SK-N-SH (cell line): ENCODE measurements around the gene KDSR. TPM values are rescaled to one million over a fixed set of nuclear protein-coding genes. Genes with fewer than 3 reads are reported as not detected.
A peak's percentile ranks its signal among the peaks of the same experiment; 100 is the strongest.

Experiments used
- CTCF ChIA-PET: fragments of 300-600, 350-600 bp; formaldehyde crosslinking; extraction: SDS; loops from one replicate; lab custom pipeline; 2021; lab: Yijun Ruan, JAX
- POLR2A ChIA-PET: fragments of 350-600 bp; sonication (Branson Sonifier 250); formaldehyde crosslinking; extraction: SDS; loops from one replicate; lab custom pipeline; 2020; ENCODE audit warnings: antibody characterized with exemption, inconsistent platforms; lab: Yijun Ruan, JAX
- DNase-seq: peaks from one replicate; pipeline ENCODE4 v3.0.0; 2012
- H2AFZ ChIP-seq: fragments of 200-600 bp; sonication (generic); 2 replicates; pipeline ENCODE4 v1.8.1; 2016; ENCODE audit warnings: antibody characterized with exemption, mild to moderate bottlenecking, low read depth
- H3F3A ChIP-seq: fragments of 200-600 bp; sonication (generic); replicated peaks from 2 replicates; pipeline ENCODE3; 2016; ENCODE audit warnings: antibody characterized with exemption, mild to moderate bottlenecking; ENCODE audit not compliant: insufficient read depth
- H3K27ac ChIP-seq, 2 experiments: fragments of 200-500 bp in 1 of 2; fragments of 200-600 bp in 1 of 2; sonication (Bioruptor generic) in 1 of 2; sonication (generic), shearing (Covaris generic) in 1 of 2; 2 replicates each; pipeline versions ENCODE4 v1.5.1 to v1.6.1; 2014 to 2016; ENCODE audit warnings: low read depth in 2 of 2, inconsistent platforms in 1 of 2, low read length in 1 of 2, mild to moderate bottlenecking in 1 of 2, mixed read lengths in 1 of 2
- H3K27me3 ChIP-seq: fragments of 200-600 bp; sonication (generic), shearing (Covaris generic); 2 replicates; pipeline ENCODE4 v1.6.1; 2016; ENCODE audit warnings: mixed run types; ENCODE audit not compliant: insufficient read depth
- H3K36me3 ChIP-seq, 2 experiments: fragments of 200-500 bp in 1 of 2; fragments of 200-600 bp in 1 of 2; sonication (Bioruptor generic) in 1 of 2; sonication (generic) in 1 of 2; replicated peaks in 1 of 2; 2 replicates each; pipeline versions ENCODE3 to v1.5.1; 2014 to 2016; ENCODE audit warnings: low read length in 1 of 2, mild to moderate bottlenecking in 1 of 2; ENCODE audit not compliant: insufficient read depth in 2 of 2, control insufficient read depth in 1 of 2
- H3K4me1 ChIP-seq, 2 experiments: fragments of 200-500 bp in 1 of 2; fragments of 200-600 bp in 1 of 2; sonication (Bioruptor generic) in 1 of 2; sonication (generic), shearing (Covaris generic) in 1 of 2; 2 replicates each; pipeline versions ENCODE4 v1.5.1 to v1.6.1; 2014 to 2016; ENCODE audit warnings: low read depth in 1 of 2, low read length in 1 of 2, mixed run types in 1 of 2; ENCODE audit not compliant: insufficient read depth in 2 of 2, control insufficient read depth in 1 of 2
- H3K4me2 ChIP-seq: fragments of 200-600 bp; sonication (generic), shearing (Covaris generic); 2 replicates; pipeline ENCODE4 v1.6.1; 2017; ENCODE audit warnings: mixed run types
- H3K4me3 ChIP-seq, 2 experiments: fragments of 200-500 bp in 1 of 2; fragments of 200-600 bp in 1 of 2; sonication (Bioruptor generic) in 1 of 2; sonication (generic), shearing (Covaris generic) in 1 of 2; 2 replicates each; pipeline versions ENCODE4 v1.5.1 to v1.8.1; 2014 to 2016; ENCODE audit warnings: low read depth in 2 of 2, inconsistent platforms in 1 of 2, low read length in 1 of 2, mild to moderate bottlenecking in 1 of 2, mixed read lengths in 1 of 2, moderate library complexity in 1 of 2
- H3K79me2 ChIP-seq: fragments of 200-600 bp; sonication (generic); 2 replicates; pipeline ENCODE4 v1.8.1; 2017; ENCODE audit warnings: mild to moderate bottlenecking; ENCODE audit not compliant: insufficient read depth
- H3K9ac ChIP-seq: fragments of 200-600 bp; sonication (generic); 2 replicates; pipeline ENCODE4 v1.6.1; 2017; ENCODE audit warnings: mixed run types
- H3K9me2 ChIP-seq: fragments of 200-600 bp; sonication (generic); 2 replicates; pipeline ENCODE4 v1.6.1; 2017; ENCODE audit warnings: mixed run types
- H3K9me3 ChIP-seq: fragments of 200-600 bp; sonication (generic); 2 replicates; pipeline ENCODE4 v1.6.1; 2017; ENCODE audit warnings: mixed run types, mild to moderate bottlenecking, moderate library complexity
- H4K20me1 ChIP-seq: fragments of 200-600 bp; sonication (generic); 2 replicates; pipeline ENCODE4 v1.6.1; 2017; ENCODE audit warnings: mild to moderate bottlenecking, mixed run types; ENCODE audit not compliant: insufficient read depth
- EP300 ChIP-seq, 2 experiments: IDR thresholded peaks; 2 replicates each; pipeline versions ENCODE4 v1.4.0 to v1.6.1; 2012; ENCODE audit warnings: borderline replicate concordance in 1 of 2, low read depth in 1 of 2, low read length in 1 of 2
- EZH2phosphoT487 ChIP-seq: fragments of 200-600 bp; sonication (generic); IDR thresholded peaks from 2 replicates; pipeline ENCODE4 v1.6.1; 2017; ENCODE audit warnings: low read depth, mixed run types, mild to moderate bottlenecking, antibody characterized with exemption, moderate library complexity, borderline replicate concordance
- FOSL2 ChIP-seq: IDR thresholded peaks from 2 replicates; pipeline ENCODE4 v1.4.0; 2012; ENCODE audit warnings: low read depth, mild to moderate bottlenecking, moderate library complexity, borderline replicate concordance
- FOXJ3 ChIP-seq: sonication (generic); formaldehyde crosslinking; IDR thresholded peaks from 2 replicates; pipeline ENCODE4 v1.5.1; 2020; ENCODE audit warnings: mild to moderate bottlenecking, missing genetic modification reagents
- GABPA ChIP-seq: IDR thresholded peaks from 2 replicates; pipeline ENCODE4 v1.4.0; 2012; ENCODE audit warnings: low read depth, mild to moderate bottlenecking
- GATA2 ChIP-seq: sonication (generic); formaldehyde crosslinking; IDR thresholded peaks from 2 replicates; pipeline ENCODE4 v1.5.0; 2020; ENCODE audit warnings: mild to moderate bottlenecking, missing genetic modification reagents
- JUND ChIP-seq: IDR thresholded peaks from 2 replicates; pipeline ENCODE4 v1.4.0; 2012
- MXI1 ChIP-seq: IDR thresholded peaks from 2 replicates; pipeline ENCODE4 v1.6.1; 2012; ENCODE audit warnings: mild to moderate bottlenecking, low read depth, low read length, improper control_type of control experiment
- NFIC ChIP-seq: IDR thresholded peaks from 2 replicates; pipeline ENCODE4 v1.4.0; 2012; ENCODE audit warnings: borderline replicate concordance
- NRF1 ChIP-seq: IDR thresholded peaks from 2 replicates; pipeline ENCODE4 v1.6.1; 2012; ENCODE audit warnings: low read depth, mild to moderate bottlenecking, low read length
- POLR2AphosphoS5 ChIP-seq: IDR thresholded peaks from 2 replicates; pipeline ENCODE4 v1.6.1; 2012; ENCODE audit warnings: low read depth, low read length
- RAD21 ChIP-seq: IDR thresholded peaks from 2 replicates; pipeline ENCODE4 v1.6.1; 2012; ENCODE audit warnings: mild to moderate bottlenecking, low read length
- RCOR1 ChIP-seq: fragments of 150-350 bp; IDR thresholded peaks from 2 replicates; pipeline ENCODE4 v1.6.1; 2017; ENCODE audit warnings: antibody characterized with exemption, low read length
- RFX5 ChIP-seq: IDR thresholded peaks from 2 replicates; pipeline ENCODE4 v1.6.1; 2012; ENCODE audit warnings: mild to moderate bottlenecking, improper control_type of control experiment, low read length
- SIN3A ChIP-seq: IDR thresholded peaks from 2 replicates; pipeline ENCODE4 v1.6.1; 2012; ENCODE audit warnings: low read depth, mild to moderate bottlenecking, low read length, moderate library complexity, borderline replicate concordance
- SMC3 ChIP-seq: IDR thresholded peaks from 2 replicates; pipeline ENCODE4 v1.6.1; 2012; ENCODE audit warnings: low read depth, low read length, improper control_type of control experiment
- YY1 ChIP-seq: IDR thresholded peaks from 2 replicates; pipeline ENCODE4 v1.4.0; 2012; ENCODE audit warnings: low read depth, mild to moderate bottlenecking
- WGBS: methylation state at CpG from one replicate; pipeline ENCODE4 v1.1.6; 2017; ENCODE audit warnings: low lambda C conversion rate; 5-methylcytosine and 5-hydroxymethylcytosine counted together
- polyA plus RNA-seq, 3 experiments: library from polyadenylated mRNA; depleted of rRNA; stranded (reverse); fragments of >200 nt; gene quantifications; 2 replicates each; pipeline ENCODE4 v1.2.3, GENCODE V29; 2012
- TF ChIP-seq, protein P1 (sequence below): IDR thresholded peaks from 2 replicates; pipeline ENCODE4 v1.4.0; 2012; ENCODE audit warnings: low read depth, borderline replicate concordance
- TF ChIP-seq, protein P2 (sequence below): fragments of 150-350 bp; IDR thresholded peaks from 2 replicates; pipeline ENCODE4 v1.6.1; 2016; ENCODE audit warnings: mild to moderate bottlenecking, low read depth, low read length
- TF ChIP-seq, protein P3 (sequence below): IDR thresholded peaks from 2 replicates; pipeline ENCODE4 v1.6.1; 2012; ENCODE audit warnings: mild to moderate bottlenecking, low read depth, low read length, moderate library complexity
- TF ChIP-seq, protein P4 (sequence below): IDR thresholded peaks from 2 replicates; pipeline ENCODE4 v1.4.0; 2012; ENCODE audit warnings: low read depth, borderline replicate concordance
- TF ChIP-seq, protein P5 (sequence below): IDR thresholded peaks from 2 replicates; pipeline ENCODE4 v1.4.0; 2012; ENCODE audit warnings: low read depth
- TF ChIP-seq, protein P6 (sequence below): fragments of 150-350 bp; IDR thresholded peaks from 2 replicates; pipeline ENCODE4 v1.6.1; 2017; ENCODE audit warnings: antibody characterized with exemption, low read length, low read depth, borderline replicate concordance

Gene KDSR
- polyA plus RNA-seq, 1 of the 3 experiments (the other 2 are of a cell fraction), result 22.3 TPM

DNA sequence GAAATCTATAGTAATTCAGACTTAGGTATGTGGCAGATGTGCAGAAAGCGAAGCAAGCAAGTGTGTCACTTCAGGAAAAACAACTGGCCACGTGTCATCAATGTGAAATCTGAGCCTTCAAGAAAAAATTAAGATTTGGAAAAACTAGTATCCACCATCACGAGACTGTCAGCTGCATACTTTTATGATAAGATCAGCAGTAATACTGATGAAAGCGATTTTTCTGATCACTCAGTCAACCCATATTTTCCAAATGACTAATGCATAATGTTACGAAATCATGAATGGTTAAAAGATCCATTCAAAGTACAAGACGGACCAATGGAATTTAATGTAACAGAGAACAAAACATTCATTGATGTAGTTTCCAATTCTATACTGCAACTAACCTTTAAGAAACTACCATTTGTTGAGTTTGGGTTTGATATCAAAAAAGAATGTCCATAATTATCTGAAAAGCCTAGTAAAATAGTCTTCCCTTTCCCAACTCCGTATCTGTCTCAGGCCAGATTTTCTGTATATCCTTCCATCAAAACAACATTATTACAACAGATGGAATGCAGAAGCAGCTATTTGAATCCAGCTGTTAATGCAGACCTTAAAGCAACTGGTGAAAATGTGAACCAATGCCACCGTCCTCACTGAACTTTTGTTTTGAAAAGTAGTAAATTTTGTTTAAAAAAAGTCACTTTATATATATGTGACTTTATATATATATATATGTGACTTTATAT is 30.5 kb downstream of the KDSR start:
- Histone ChIP-seq H3K9me3 (no peaks in the 10 kb centered on the region), H3K4me2 (no peak overlapping the region; the same call in 1 of the 2 replicates), H3K9ac (no peak overlapping the region), H4K20me1 (no peaks in the 10 kb centered on the region), H3K36me3 (peaks cover 57 to 66% of the 10 kb centered on the region in 2 experiments), H2AFZ (no peak overlapping the region), H3K4me1 (no peaks in the 10 kb centered on the region), H3K9me2 (no peaks in the 10 kb centered on the region), H3K27ac (peak overlapping the region in 1 of 2 experiments; percentile 61; a peak in 2 of 4 replicates), H3F3A (peaks cover 18% of the 10 kb centered on the region), H3K79me2 (no peaks in the 10 kb centered on the region), H3K27me3 (no peaks in the 10 kb centered on the region), H3K4me3 (no peak overlapping the region)
- CTCF ChIA-PET, result interaction anchor here (0.6 to 4.7 kb wide), 5 partner anchors 14 to 321 kb away, joined by 3 to 50 read pairs (median 5); no protein-coding TSS in a partner anchor
- POLR2A ChIA-PET, result no interaction called here
- WGBS, result 23% methylated on average over 8 of the region's 8 CpGs
- DNase-seq, result no peak
- TF ChIP-seq, protein P1, sequence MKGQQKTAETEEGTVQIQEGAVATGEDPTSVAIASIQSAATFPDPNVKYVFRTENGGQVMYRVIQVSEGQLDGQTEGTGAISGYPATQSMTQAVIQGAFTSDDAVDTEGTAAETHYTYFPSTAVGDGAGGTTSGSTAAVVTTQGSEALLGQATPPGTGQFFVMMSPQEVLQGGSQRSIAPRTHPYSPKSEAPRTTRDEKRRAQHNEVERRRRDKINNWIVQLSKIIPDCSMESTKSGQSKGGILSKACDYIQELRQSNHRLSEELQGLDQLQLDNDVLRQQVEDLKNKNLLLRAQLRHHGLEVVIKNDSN, result peak; percentile 54; the same call in 1 of the 2 replicates
- TF ChIP-seq GABPA, result no peak
- TF ChIP-seq POLR2AphosphoS5, result peak; percentile 16; the same call in 1 of the 2 replicates
- TF ChIP-seq, protein P2, sequence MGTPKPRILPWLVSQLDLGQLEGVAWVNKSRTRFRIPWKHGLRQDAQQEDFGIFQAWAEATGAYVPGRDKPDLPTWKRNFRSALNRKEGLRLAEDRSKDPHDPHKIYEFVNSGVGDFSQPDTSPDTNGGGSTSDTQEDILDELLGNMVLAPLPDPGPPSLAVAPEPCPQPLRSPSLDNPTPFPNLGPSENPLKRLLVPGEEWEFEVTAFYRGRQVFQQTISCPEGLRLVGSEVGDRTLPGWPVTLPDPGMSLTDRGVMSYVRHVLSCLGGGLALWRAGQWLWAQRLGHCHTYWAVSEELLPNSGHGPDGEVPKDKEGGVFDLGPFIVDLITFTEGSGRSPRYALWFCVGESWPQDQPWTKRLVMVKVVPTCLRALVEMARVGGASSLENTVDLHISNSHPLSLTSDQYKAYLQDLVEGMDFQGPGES, result no peak
- no peak for TF ChIP-seq EZH2phosphoT487
- TF ChIP-seq, protein P3, sequence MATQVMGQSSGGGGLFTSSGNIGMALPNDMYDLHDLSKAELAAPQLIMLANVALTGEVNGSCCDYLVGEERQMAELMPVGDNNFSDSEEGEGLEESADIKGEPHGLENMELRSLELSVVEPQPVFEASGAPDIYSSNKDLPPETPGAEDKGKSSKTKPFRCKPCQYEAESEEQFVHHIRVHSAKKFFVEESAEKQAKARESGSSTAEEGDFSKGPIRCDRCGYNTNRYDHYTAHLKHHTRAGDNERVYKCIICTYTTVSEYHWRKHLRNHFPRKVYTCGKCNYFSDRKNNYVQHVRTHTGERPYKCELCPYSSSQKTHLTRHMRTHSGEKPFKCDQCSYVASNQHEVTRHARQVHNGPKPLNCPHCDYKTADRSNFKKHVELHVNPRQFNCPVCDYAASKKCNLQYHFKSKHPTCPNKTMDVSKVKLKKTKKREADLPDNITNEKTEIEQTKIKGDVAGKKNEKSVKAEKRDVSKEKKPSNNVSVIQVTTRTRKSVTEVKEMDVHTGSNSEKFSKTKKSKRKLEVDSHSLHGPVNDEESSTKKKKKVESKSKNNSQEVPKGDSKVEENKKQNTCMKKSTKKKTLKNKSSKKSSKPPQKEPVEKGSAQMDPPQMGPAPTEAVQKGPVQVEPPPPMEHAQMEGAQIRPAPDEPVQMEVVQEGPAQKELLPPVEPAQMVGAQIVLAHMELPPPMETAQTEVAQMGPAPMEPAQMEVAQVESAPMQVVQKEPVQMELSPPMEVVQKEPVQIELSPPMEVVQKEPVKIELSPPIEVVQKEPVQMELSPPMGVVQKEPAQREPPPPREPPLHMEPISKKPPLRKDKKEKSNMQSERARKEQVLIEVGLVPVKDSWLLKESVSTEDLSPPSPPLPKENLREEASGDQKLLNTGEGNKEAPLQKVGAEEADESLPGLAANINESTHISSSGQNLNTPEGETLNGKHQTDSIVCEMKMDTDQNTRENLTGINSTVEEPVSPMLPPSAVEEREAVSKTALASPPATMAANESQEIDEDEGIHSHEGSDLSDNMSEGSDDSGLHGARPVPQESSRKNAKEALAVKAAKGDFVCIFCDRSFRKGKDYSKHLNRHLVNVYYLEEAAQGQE, result no peak
- TF ChIP-seq NRF1, result no peak
- TF ChIP-seq MXI1, result no peak
- TF ChIP-seq RFX5, result no peak
- TF ChIP-seq RAD21, result no peak
- no peak for TF ChIP-seq FOXJ3 (CRISPR knock-in tag)
- peak; percentile 89 for TF ChIP-seq JUND
- no peak for TF ChIP-seq SIN3A
- TF ChIP-seq, protein P4, sequence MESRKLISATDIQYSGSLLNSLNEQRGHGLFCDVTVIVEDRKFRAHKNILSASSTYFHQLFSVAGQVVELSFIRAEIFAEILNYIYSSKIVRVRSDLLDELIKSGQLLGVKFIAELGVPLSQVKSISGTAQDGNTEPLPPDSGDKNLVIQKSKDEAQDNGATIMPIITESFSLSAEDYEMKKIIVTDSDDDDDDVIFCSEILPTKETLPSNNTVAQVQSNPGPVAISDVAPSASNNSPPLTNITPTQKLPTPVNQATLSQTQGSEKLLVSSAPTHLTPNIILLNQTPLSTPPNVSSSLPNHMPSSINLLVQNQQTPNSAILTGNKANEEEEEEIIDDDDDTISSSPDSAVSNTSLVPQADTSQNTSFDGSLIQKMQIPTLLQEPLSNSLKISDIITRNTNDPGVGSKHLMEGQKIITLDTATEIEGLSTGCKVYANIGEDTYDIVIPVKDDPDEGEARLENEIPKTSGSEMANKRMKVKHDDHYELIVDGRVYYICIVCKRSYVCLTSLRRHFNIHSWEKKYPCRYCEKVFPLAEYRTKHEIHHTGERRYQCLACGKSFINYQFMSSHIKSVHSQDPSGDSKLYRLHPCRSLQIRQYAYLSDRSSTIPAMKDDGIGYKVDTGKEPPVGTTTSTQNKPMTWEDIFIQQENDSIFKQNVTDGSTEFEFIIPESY, result no peak
- peak in 1 of 2 experiments; percentile 64; a peak in 1 of 4 replicates for TF ChIP-seq EP300 (IDR thresholded peaks at IDR 0.05; ENCODE audit: borderline replicate concordance in 1 of 2, low read depth in 1 of 2, low read length in 1 of 2)
- no peak for TF ChIP-seq RCOR1
- no peak for TF ChIP-seq YY1
- TF ChIP-seq, protein P5, sequence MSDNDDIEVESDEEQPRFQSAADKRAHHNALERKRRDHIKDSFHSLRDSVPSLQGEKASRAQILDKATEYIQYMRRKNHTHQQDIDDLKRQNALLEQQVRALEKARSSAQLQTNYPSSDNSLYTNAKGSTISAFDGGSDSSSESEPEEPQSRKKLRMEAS, result peak; percentile 89
- no peak; the same call in 1 of the 2 replicates for TF ChIP-seq NFIC
- TF ChIP-seq FOSL2, result peak; percentile 79; the same call in 1 of the 2 replicates
- TF ChIP-seq SMC3, result no peak
- no peak for TF ChIP-seq GATA2 (CRISPR knock-in tag)
- TF ChIP-seq, protein P6, sequence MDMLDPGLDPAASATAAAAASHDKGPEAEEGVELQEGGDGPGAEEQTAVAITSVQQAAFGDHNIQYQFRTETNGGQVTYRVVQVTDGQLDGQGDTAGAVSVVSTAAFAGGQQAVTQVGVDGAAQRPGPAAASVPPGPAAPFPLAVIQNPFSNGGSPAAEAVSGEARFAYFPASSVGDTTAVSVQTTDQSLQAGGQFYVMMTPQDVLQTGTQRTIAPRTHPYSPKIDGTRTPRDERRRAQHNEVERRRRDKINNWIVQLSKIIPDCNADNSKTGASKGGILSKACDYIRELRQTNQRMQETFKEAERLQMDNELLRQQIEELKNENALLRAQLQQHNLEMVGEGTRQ, result no peak
